Motor neuron (in vitro differentiated cells): ENCODE results near the gene ALAD. TPM values are rescaled to one million over a fixed set of nuclear protein-coding genes. Genes with fewer than 3 reads are reported as not detected.
"Not testable (repeated sequence)": the region's sequence is repeated elsewhere in the genome, so short reads cannot be mapped to it uniquely, and the experiment has no call there.

Experiments used
- ATAC-seq, 8 experiments: fragments of 200-7000 bp; cut with Tn5 transposase; replicated peaks in 6 of 8; 2 replicates each; pipeline ENCODE4 v1.8.0; 2021; ENCODE audit warnings: mild to moderate bottlenecking in 8 of 8, moderate library complexity in 8 of 8
- H3K27ac ChIP-seq, 2 donors: fragments of 250-450 bp; sonication (Bioruptor Pico); 2 replicates each; pipeline ENCODE4 v1.9.0; 2021; ENCODE audit warnings: antibody characterized with exemption in 2 of 2, mild to moderate bottlenecking in 2 of 2, moderate library complexity in 1 of 2
- H3K4me1 ChIP-seq, 2 donors: fragments of 250-450 bp; sonication (Bioruptor Pico); replicated peaks in 1 of 2; 2 replicates each; pipeline ENCODE4 v1.6.1; 2021; ENCODE audit warnings: antibody characterized with exemption in 2 of 2, mild to moderate bottlenecking in 2 of 2, moderate library complexity in 1 of 2
- H3K4me3 ChIP-seq, 5 donors: fragments of 250-450 bp; sonication (Bioruptor Pico); 2 replicates each; pipeline ENCODE4 v1.9.0; 2021; ENCODE audit warnings: antibody characterized with exemption in 5 of 5, mild to moderate bottlenecking in 5 of 5, moderate library complexity in 4 of 5
- WGBS, 10 experiments: fragments of 450-650 bp; shearing (Covaris generic); methylation state at CpG; one replicate each; pipeline ENCODE4 v1.0.0; 2022; 5-methylcytosine and 5-hydroxymethylcytosine counted together
- in situ Hi-C, 9 experiments: fragments of 400-800 bp; cut with MboI; loops; one replicate each; pipeline ENCODE4 v1.15.0; 2021; ENCODE audit warnings: low sequenced_read_pairs in 9 of 9, low pct_unique_long_range_greater_than_20kb in 2 of 9; ENCODE audit not compliant: unreplicated experiment in 9 of 9
- total RNA-seq, 8 experiments: library from RNA; unstranded; fragments of 300-600 nt; gene quantifications; 2 replicates each; pipeline versions ENCODE4 v1.2.3 to v1.2.4, GENCODE V29; 2022

Gene ALAD
- total RNA-seq, 8 experiments from 2014 or later: 10.2 to 21.9 (median 17.0) TPM

DNA sequence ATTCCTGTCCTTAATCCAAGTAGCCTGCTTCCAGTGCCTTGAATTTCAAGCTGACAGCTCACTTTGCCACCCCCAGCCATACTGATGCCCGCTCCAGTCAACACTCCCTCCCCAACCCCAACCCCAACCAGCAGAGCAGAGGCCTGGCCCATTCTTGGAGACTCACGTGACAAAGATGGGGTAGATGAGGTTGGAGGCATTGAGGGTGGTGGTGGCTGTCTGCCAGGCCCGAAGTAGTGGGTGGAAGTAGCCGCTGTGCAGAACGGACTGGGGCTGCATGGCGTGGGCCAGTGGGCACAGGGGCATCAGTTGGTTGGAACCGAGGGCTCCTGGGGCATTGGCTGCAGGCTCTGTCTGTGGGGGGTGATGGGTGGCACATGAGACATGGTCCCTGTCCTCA lies 7.8 kb downstream of the ALAD start:
- no peak for ATAC-seq
- Histone ChIP-seq H3K4me3 (no peak overlapping the region), H3K27ac (no peak overlapping the region), H3K4me1 (no peaks in the 10 kb centered on the region)
- in situ Hi-C loops: no loop called here
- 80 to 100% methylated on average over 1 of the region's 7 CpGs; no CpG with 5 or more reads in 8 of the 10 experiments for WGBS, 10 experiments

DNA sequence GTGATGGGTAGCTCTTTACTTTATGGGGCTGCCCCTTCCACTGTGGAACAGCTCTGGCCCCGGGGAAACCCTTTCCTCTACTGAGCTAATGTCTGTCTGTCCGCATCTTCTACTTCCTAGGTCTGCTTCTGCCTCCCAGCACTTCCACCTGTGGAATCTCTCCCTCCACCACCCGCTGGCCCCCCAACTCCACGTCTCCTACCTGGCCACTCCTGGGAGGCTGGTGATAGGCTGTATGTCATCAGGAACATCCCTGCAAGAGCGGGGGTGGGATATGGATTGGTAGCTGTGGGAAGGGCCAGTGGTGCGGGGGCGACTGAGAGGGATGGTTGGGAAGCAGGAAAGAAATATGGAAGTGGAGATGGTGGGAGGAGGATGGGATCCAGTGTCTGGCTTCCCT lies 9.2 kb downstream of the ALAD start:
- ATAC-seq: no peak
- in situ Hi-C loops: no loop called here
- 92 to 100% methylated on average over 1 to 2 of the region's 7 CpGs; no CpG with 5 or more reads in 8 of the 10 experiments for WGBS, 10 experiments
- peaks cover 0 to 3% of the 10 kb centered on the region in 2 donors for H3K4me1 ChIP-seq
- H3K27ac ChIP-seq: no peak overlapping the region
- H3K4me3 ChIP-seq: no peak overlapping the region

DNA sequence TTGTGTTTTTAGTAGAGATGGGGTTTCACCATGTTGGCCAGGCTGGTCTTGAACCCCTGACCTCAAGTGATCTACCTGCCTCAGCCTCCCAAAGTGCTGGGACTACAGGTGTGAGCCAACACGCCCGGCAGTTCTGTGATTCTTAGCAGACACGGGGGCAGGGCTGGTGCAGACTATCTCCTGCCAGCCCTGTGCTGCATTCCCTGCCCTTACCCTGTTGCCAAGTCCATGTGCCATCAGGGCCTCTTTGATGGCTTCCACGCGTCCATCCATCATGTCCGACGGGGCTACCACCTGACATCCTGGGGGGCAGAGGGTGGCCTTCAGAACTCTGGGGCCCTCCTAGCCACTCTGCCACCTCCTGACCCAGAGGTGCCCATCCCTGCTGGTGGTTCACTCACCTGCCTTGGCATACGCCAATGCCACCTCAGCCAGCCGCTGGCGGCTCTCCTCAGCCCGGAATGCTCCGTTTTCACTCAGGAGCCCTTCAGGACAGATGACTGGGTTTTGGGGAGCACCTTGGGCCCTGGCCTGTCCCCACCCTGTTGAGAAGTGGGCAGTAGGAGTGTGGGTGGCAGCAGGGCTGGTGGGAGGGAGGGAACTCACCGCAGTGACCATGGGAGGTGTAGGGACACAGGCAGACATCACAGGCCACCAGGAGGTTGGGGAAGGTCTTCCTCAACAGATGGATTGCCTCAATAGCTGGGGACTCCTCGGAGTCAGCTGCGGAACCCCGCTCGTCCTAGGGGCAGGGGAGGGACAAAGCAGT lies 10.7 kb downstream of the ALAD start:
- in situ Hi-C loops: no loop called here
- H3K27ac ChIP-seq: no peak overlapping the region
- no peak overlapping the region for H3K4me3 ChIP-seq
- no peak for ATAC-seq
- WGBS, 10 experiments: 80 to 100% (median 98%) methylated on average over 1 to 8 of the region's 17 CpGs; no CpG with 5 or more reads in 6 of the 10 experiments
- H3K4me1 ChIP-seq: peaks cover 0 to 3% of the 10 kb centered on the region in 2 donors

DNA sequence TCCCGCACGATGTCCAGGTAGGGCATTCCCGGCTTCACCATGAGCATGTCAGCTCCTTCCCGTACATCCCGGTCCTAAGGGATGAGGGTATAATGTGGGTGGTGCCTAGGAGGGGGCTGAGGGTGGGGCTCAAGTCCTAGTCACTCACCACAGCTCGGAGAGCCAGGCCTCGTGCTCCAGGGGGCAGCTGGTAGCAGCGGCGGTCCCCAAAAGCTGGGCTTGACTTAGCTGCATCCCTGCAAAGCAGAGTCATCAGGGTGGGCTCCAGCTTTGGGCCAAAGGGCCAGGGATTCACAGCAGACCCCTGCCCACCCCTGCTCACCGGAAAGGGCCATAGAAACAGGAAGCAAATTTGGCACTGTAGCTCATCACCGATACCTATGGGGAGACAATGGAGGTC lies 11.6 kb downstream of the ALAD start:
- in situ Hi-C loops: no loop called here
- H3K4me3 ChIP-seq: no peak overlapping the region
- ATAC-seq: no peak
- WGBS, 10 experiments: 87 to 100% methylated on average over 1 to 3 of the region's 11 CpGs; no CpG with 5 or more reads in 8 of the 10 experiments
- H3K4me1 ChIP-seq: peaks cover 0 to 3% of the 10 kb centered on the region in 2 donors
- H3K27ac ChIP-seq: no peak overlapping the region

DNA sequence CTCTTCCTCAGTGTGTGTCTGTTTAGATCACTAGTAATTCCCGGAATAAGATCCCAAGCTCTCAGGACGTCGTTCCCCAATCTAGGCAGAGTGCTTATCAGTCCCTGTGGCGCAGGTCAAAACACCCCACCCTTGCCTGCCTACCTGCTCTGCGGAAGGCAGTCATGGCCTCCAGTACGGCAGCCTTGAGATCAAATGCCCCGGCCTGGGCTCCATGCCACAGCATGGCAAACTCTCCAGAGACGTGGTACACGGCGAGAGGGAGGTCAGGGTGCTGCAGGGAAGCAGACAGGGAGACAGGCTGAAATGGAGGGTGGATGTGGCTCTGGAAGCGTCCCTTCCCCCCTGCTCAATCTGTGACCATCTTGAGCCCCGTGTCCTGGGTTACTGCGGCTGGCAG lies 12.3 kb downstream of the ALAD start:
- in situ Hi-C loops: no loop called here
- Histone ChIP-seq H3K4me3 (no peak overlapping the region), H3K4me1 (peaks cover 0 to 3% of the 10 kb centered on the region in 2 donors), H3K27ac (no peak overlapping the region)
- 80 to 100% (median 92%) methylated on average over 1 to 5 of the region's 13 CpGs; no CpG with 5 or more reads in 3 of the 10 experiments for WGBS, 10 experiments
- ATAC-seq: no peak

DNA sequence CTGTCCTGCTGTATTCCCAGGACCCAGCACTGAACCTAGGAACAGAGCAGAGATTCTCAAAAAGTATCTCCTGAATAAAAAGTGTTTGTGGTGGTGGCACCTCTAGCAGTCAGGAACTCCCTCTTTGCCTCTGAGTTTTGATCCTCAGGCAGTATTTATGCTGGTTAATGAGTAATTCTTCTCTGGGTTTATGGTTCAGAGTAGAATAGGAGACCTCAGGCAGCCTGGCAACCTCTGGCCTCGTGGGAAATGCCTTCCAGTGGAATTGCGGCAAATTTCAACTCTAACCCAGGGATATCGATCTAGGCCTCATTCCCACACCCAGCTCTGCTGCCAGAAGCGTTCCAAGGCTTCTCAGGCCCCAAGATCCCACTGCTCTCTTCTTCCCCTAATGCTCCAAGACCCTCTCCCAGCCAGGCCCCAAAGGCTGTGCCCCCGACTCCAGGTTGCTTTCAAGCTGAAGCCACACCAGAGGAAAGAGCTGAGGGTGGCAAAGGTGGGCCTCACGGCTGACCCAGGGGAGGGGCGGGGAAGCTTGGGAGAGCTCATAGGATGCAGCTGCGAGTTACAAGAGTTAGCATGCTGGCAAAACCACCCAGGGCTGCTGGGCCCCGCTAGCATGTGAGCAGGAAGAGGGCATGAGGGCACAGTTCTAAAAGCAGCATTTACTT lies 13.4 kb downstream of the ALAD start:
- in situ Hi-C loops: no loop called here

DNA sequence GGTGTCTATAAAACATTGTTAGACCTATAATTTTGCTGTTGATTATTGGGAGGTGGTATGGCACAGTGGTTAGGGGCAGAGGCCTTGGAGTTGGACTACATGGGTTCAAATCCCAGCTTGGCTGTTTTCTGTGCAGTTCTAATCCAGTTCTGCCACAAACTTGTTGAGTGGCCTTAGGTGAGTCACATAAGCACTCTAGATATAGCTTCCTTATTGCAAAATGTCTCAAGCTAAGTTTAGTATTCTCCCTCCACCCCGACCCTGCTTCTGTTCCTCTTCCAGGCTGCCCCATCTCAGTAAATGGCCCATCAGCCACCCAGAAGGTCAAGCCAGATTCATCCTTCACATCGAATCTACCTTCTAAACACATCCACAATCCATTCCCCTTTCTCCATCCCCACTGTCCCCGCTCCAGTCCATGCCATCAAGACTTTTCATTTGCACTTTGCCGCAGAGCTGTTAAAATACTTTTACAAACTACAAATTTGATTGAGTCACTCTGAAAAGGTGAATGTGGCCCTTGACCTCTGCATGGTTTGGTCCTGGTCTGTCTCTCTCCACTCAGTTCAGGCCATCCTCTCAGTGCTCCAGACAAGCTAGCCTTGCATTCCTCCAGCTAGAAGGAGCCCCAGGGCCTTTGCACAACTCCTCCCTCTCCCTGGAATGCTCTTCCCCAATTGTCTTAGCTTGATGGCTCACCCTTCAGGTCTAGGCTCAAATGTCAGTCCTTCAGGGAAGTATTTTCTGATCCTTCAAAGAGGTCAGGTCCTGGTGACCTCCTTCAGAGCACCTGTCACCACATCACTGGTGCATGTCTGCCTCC lies 14.3 kb downstream of the ALAD start:
- no peak for ATAC-seq
- H3K4me1 ChIP-seq: peaks cover 0 to 3% of the 10 kb centered on the region in 2 donors
- 79 to 100% (median 95%) methylated on average over 1 to 4 of the region's 4 CpGs; no CpG with 5 or more reads in 3 of the 10 experiments for WGBS, 10 experiments
- in situ Hi-C loops: no loop called here
- H3K4me3 ChIP-seq: no peak overlapping the region
- H3K27ac ChIP-seq: no peak overlapping the region

More for the DNA sequence above, 13.4 kb downstream of the ALAD start:
- H3K27ac ChIP-seq: no peak overlapping the region
- 0 to 100% (median 48%) methylated on average over 1 to 7 of the region's 9 CpGs; no CpG with 5 or more reads in 5 of the 10 experiments for WGBS, 10 experiments
- no peak for ATAC-seq
- H3K4me1 ChIP-seq: peaks cover 0 to 3% of the 10 kb centered on the region in 2 donors
- H3K4me3 ChIP-seq: no peak overlapping the region

DNA sequence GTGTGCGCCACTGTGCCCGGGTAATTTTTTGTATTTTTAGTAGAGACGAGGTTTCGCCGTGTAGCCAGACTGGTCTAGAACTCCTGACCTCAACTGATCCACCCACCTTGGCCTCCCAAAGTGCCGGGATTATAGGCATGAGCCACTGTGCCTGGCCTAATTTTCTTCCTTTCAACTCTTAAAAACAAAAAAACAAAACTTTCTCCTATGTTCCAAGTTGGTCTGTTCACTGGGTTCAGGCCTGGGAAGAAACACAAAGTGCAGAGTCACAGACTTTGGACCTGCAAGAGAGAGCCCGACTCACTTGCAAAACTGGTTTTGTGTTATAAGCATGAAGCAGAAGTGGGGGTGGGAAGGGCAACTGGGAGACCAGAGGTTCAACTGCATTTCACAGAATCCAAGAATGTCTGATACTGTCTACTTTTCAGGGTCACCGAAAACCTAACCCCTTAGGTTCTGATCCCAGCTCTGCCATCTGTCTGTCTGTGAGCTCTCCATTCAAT lies 19.1 kb downstream of the ALAD start:
- WGBS, 10 experiments: 17 to 100% (median 94%) methylated on average over 1 to 5 of the region's 8 CpGs; no CpG with 5 or more reads in 3 of the 10 experiments
- no peak for ATAC-seq
- Histone ChIP-seq H3K27ac (no peak overlapping the region), H3K4me1 (no peaks in the 10 kb centered on the region), H3K4me3 (no peak overlapping the region)
- in situ Hi-C loops: no loop called here

DNA sequence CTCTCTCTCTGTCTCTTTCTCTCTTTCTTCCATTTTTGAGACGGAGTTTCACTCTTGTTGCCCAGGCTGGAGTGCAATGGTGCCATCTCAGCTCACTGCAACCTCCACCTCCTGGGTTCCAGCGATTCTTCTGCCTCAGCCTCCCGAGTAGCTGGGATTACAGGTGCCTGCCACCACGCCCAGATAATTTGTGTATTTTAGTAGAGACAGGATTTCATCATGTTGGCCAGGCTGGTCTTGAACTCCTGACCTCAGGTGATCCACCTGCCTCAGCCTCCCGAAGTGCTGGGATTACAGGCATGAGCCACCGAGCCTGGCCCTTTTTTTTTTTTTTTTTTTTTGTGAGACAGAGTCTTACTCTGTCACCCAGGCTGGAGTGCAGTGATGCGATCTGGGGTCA lies 19.6 kb downstream of the ALAD start:
- ATAC-seq, H3K4me1 ChIP-seq, in situ Hi-C loops, H3K27ac ChIP-seq, H3K4me3 ChIP-seq: not testable (repeated sequence)
- WGBS, 10 experiments: 63 to 100% (median 90%) methylated on average over 1 to 2 of the region's 7 CpGs; no CpG with 5 or more reads in 6 of the 10 experiments

DNA sequence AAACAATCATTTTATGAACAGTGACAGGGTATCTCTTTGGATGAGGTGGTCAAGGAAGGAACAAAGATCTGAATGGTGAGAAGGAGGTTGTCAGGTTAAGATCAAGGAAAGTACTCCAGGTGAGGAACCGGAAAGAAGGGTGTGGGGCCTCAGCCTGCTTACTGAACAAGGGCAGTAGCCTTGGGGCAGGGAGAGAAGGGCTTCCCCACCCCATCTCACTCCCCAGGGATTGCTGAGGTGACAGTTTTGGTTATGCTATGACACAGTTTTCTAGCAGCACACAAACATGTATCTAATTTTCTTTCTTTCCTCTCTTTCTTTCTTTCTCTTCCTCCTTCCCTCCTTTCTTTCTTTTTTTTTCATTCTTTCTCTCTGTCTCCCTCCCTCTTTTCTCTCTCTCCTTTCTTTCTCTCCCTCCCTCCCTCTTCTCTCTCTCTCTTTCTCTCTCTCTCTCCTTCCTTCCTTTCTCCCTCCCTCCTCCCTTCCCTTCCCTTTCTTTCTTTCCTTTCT lies 20.2 kb downstream of the ALAD start:
- Histone ChIP-seq H3K4me1 (peaks cover 0 to 2% of the 10 kb centered on the region in 2 donors), H3K4me3 (no peak overlapping the region), H3K27ac (no peak overlapping the region)
- peak in 1 of 8 experiments; percentile 72 for ATAC-seq
- in situ Hi-C loops: no loop called here
- 0 to 40% (median 38%) methylated on average over 1 of the region's 1 CpG; no CpG with 5 or more reads in 6 of the 10 experiments for WGBS, 10 experiments

DNA sequence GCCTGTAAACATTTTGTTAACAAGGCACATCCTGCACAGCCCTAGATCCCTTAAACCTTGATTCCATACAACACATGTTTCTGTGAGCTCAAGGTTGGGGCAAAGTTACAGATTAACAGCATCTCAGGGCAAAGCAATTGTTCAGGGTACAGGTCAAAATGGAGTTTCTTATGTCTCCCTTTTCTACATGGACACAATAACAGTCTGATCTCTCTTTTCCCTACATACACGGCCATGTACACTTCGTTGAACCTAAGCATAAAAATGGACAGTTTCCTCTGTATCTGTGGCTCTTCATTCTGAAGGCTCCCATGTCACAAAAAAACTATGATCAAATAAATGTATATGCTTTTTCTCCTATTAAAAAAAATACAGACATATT lies 21.3 kb downstream of the ALAD start:
- ATAC-seq, in situ Hi-C loops, H3K27ac ChIP-seq, H3K4me3 ChIP-seq, H3K4me1 ChIP-seq: not testable (repeated sequence)
- WGBS, 10 experiments: 61% methylated on average over 2 of the region's 2 CpGs; no CpG with 5 or more reads in 9 of the 10 experiments

DNA sequence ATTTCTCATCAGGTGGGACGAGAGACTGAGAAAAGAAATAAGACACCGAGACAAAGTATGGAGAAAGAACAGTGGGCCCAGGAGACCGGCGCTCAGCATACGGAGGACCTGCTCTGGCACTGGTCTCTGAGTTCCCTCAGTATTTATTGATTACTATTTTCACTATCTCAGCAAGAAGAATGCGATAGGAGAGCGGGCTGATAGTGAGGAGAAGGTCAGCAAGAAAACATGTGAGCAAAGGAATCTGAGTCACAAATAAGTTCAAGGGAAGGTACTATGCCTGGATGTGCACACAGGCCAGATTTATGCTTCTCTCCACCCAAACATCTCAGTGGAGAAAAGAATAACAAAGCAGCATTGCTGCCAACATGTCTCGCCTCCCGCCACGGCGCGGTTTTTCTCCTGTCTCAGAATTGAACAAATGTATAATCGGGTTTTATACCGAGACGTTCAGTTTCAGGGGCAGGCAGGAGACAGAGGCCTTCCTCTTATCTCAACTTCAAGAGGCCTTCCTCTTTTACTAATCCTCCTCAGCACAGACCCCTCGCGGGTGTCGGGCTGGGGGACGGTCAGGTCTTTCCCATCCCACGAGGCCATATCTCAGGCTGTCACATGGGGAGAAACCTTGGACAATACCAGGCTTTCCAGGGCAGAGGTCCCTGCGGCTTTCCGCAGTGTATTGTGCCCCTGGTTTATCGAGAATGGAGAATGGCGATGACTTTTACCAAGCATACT lies 21.8 kb downstream of the ALAD start:
- ATAC-seq, H3K4me3 ChIP-seq, H3K27ac ChIP-seq, in situ Hi-C loops, H3K4me1 ChIP-seq: not testable (repeated sequence)
- 54 to 100% (median 83%) methylated on average over 1 to 11 of the region's 24 CpGs for WGBS, 10 experiments
